ENCODE measurements around the gene TENT5C.

GRCh38 chr1:117631359-117632160 lies 25.7 kb downstream of the TENT5C start:
- no peak for TF ChIP-seq CTCF (conservative IDR thresholded peaks at IDR 0.05; ENCODE audit: low read length)
- TF ChIP-seq EZH2phosphoT487 (IDR thresholded peaks at IDR 0.05; ENCODE audit: borderline replicate concordance), result no peak
